Pulmonary artery endothelial cell (primary cell): Measurements from ENCODE around the gene CMTM8. TPM values are rescaled to one million over a fixed set of nuclear protein-coding genes. Genes with fewer than 3 reads are reported as not detected.

Experiments
- DNase-seq: peaks from one replicate; pipeline ENCODE4 v3.0.0-alpha.2; 2011; ENCODE audit warnings: low read depth, low spot score
- total RNA-seq: library from RNA; depleted of rRNA; stranded (reverse); fragments of >200 nt; gene quantifications from 2 replicates; pipeline ENCODE4 v1.2.3, GENCODE V29; 2014

CMTM8 gene
- total RNA-seq, 1 donor from 2014 or later, result 2.6 TPM

DNA sequence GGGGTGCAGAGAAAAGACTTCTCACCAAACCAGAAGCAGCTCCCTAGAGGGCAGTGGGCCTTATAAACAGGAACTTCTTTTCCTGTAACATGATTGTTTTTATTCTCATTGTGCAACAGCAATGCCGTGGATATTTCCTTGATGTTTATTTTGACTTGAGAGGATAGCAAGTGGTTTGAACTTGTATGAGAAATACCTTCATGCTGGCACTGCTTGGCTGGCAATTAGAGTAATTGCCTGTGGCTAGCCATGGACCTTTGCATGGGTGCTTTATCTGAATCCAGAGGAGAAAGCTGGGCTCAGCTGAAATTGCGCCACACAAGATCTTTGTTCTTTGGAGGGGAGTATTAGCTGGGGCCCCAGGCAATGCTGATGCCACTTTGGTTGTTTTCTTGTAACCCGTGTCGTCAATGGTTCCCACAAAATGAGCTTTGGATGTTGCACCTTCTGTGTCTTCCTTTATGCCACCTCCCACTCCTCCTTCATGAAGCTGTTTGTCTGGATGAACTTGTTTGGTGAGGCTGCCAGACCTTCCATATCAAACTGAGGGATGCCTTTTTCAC lies 37.9 kb downstream of the CMTM8 start:
- no peak for DNase-seq

DNA sequence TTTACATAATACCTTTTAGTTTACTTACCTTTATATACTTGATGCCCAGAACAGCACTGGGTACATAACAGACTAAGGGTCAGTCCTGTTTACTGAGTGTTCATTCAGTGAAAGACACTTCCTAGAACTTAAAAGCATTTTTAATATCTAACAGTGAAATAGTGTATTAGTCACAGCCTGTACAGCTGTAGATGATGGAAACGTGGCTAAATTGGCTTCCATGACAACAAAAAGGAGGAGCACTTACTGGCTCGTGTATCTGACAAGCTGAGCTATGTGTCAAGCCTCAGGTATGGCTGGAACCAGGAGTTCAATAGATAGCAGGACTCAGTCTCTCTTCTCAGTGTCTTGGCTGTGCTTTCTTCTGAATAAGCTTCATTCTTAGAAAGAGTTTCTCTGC lies 40.2 kb downstream of the CMTM8 start:
- no peak for DNase-seq

DNA sequence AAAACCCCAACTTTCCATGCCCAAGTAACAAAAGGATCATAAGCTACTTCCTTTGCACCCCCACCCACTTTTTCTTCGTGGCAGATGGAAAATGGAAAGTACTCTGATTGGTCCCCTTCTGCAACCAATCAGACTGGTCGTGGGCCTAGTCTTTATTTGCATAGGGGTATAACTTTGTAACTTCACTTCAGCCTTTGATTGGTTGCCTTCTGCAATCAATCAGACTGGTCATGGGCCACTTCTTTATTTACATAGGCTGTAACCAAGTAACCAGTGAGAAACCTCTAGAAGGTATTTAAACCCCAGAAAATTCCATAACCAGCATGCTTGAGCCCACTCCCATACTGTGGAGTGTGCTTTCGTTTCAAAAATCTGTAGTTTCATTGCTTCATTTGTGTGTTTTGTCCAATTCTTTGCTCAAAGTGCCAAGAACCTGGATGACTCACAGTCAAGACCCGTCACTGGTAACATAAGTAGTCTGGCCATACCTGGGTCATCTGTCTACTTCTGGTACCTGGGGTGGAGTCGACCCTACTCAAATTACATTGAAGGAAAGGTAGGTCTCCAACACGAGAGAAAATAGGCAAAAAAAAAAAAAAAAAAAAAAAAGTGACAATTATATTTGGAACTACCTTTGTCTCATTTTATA lies 41.9 kb downstream of the CMTM8 start:
- DNase-seq, result no peak

DNA sequence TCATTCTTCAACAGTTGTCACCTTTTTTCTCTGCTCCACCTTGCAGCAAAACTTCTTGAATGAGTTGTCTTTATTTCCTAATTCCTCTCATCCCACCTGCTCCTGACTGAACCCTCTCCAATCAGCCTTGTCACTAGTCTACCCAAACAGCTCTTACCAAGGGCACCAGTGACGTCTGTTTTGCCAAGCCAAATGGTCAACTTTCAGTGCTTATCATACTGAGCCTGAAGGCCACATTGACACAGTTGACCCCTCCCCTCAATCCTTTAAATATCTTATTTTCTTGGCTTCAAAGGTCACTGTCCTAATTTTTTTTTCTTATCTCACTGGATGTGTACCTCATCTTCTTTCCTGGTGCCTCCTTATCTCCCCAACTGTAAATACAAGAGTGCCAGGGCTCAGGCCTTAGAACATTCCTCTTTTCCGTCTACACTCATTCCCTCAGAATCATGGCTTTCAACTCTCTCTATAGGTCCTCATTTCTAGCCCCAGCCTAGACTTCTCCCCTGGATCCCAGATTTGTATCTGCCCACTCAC lies 43.2 kb downstream of the CMTM8 start:
- no peak for DNase-seq

DNA sequence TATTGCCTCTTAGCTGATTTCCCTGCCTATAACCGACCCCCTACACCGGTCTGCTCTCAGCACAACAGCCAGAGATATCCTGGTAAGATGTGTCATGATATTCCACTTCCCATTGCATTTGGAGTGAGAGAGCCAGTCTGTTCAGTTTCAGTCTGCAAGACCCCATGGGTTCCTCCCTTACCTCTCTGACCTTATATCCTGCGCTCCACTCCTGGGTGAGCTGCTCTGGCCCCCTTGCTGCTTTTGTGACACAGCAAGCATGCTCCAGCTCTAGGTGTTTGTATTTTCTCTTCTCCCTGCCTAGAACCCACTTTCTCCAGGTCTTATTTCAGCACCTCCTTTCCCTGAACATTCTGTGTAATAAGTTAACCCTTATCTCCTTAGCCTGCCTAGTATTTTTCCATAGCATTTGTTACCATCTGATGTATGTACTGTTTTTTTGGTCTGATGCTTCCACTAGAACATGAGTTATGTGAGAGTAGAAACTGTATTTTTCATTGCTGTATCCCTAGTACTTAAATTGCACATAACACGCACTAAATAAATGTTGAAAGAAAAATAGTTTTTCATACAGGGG lies 44.2 kb downstream of the CMTM8 start:
- DNase-seq, result no peak

DNA sequence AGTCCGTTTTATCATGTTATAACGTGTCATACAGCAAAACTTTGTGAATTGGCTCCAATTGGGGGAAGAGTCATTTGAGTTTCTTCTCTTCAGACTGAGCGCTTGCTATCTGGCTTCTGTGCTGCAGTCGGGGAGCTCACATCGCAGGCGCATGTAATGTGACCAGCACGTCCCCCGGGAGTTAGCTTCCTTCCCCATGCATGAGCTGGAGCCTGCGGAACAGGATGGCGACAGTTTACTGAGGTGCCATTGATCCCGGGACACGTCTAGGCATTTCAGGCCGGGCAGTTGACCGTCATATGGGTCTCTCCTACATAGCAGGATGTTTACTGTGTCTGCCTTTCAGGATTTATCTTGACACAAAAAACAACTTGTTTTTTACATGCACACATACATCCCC lies 44.8 kb downstream of the CMTM8 start:
- no peak for DNase-seq

DNA sequence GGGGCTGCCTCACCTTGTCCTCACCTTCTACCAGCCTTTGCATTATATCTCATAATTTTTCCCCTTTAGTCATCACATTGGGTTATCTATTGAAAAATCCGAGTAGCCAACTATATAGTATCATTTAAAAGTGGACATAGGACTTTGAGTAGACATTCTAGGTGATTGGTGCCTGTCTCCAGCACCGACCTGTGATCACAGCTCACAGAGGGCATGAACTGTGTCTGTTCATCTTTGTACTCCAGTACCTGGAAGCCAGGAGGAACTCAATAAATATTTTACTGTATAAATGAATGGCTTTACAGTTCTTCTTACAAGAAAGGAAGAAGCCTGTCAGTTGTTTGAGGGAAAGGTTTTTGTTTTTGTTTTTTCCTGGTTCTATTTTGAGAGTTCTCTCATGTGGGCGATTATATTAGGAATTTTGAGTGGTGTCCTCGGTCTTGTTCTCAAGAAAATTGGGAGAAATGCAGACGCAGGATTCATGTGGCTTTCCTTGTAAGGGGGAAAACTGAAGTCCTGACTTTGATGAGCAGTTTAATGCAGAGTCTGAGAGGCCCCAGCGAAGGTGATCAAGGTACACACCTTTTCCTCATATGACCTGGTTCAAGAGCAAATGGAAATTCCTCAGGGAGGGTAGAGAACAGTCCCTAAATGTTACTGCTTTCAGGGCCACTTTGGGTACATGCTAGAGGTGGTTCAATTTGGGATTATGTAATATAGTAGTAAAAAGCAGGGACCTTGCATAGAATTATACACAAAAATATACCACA lies 46.1 kb downstream of the CMTM8 start:
- no peak for DNase-seq

DNA sequence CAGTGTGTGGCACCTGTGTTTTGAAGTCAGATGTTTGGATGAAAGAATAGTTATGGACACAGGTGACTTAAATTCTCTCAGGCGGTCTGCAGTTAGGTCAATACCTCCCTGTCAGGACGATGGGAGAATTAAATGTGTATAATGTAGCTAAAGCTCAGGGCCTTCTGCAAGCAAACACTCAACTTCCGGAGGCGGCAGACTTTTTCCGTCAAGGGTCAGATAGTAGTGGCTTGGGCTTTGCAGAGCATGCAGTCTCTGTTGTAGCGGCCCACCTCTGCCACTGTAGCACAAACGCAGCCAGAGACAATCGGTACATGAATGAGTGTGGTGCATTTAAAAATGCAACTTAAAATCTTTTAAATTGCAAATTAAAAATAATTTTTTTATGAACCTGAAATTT lies 47.4 kb downstream of the CMTM8 start:
- no peak for DNase-seq

DNA sequence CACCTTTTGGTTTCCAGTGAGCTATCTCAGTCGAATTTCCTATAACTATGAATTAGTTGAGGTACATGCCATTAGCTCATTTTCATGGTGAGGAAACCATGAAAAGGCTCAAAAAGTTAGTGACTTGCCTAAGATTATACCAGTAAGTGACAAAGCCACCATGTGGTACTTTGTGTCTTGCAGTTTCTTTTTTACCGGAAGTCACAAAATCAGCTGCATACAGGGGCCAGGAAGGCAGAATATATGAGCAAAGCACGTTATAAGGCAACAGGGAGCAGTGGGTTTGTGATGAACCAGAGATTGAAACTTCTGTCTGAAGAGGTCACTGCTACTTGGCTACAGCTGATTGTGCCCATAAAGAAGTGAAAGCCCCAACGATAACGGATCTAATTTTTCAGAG lies 50.3 kb downstream of the CMTM8 start:
- DNase-seq, result no peak

DNA sequence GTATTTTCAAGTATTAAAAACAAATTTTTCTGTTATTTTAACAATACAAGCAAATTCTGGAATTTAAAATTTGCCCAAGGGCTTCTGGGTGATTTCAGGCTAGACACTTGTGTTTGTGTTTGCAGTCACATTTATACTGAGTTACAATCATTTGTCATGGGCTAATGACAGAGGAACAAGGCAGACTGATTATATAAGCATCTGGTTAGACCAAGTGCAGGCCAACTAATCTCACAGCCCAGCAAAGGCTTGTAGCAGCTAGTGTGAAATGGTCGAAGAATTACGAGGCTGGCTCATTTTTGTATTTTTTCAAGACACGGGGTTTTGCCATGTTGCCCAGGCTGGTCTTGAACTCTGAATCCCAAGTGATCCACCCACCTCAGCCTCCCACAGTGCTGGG lies 52.1 kb downstream of the CMTM8 start:
- DNase-seq, result no peak

DNA sequence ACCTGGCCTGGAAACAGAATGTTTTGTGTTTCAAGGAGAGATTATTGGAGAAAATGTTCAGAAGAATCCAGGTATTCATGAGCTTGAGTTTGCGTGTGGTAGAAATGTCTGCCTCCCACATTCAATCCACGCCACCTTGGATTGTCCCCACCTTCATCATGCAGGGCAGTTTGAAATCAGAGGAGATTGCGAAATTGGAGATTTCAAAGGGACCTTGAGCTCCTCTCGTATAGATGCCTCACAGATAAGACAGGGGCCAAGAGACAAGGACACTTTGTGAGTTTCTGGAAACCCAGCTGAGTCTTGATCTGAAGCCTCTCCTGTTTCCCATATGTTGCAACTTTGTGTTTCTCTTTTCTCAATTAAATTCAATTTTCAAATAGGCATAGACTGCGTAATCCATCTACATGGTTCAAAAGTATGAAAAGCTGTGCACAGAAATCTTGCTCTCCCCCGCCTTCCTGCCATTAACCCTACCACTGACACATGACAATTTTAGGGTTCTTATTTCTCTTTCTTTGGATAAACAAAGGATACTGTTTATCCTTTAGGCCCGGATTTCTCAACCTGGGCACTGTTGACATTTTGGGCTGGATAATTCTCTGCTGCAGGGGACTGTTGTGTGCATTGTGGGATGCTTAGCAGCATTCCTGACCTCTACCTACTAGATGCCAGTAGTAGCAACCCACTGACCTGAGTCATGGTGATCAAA lies 53.8 kb downstream of the CMTM8 start:
- DNase-seq, result no peak

DNA sequence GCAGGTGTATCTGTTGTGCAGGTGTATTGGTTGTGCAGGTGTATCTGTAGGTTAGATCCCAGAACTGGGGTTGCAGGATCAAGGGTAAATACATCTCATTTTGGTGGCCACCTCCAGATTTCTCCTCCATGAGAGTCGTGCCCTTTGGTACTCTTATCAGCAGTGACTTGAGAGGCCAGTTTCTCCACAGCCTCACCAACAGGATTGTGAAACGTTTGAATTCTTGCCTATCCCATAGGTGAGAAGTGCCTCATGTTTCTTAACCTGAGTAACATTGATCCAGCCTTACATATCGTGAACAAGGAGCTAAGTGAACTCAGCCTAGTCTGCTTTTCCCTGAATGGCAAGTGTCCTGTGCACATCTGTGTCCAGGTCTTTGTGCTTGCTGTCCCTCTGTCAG lies 55.4 kb downstream of the CMTM8 start:
- no peak for DNase-seq

DNA sequence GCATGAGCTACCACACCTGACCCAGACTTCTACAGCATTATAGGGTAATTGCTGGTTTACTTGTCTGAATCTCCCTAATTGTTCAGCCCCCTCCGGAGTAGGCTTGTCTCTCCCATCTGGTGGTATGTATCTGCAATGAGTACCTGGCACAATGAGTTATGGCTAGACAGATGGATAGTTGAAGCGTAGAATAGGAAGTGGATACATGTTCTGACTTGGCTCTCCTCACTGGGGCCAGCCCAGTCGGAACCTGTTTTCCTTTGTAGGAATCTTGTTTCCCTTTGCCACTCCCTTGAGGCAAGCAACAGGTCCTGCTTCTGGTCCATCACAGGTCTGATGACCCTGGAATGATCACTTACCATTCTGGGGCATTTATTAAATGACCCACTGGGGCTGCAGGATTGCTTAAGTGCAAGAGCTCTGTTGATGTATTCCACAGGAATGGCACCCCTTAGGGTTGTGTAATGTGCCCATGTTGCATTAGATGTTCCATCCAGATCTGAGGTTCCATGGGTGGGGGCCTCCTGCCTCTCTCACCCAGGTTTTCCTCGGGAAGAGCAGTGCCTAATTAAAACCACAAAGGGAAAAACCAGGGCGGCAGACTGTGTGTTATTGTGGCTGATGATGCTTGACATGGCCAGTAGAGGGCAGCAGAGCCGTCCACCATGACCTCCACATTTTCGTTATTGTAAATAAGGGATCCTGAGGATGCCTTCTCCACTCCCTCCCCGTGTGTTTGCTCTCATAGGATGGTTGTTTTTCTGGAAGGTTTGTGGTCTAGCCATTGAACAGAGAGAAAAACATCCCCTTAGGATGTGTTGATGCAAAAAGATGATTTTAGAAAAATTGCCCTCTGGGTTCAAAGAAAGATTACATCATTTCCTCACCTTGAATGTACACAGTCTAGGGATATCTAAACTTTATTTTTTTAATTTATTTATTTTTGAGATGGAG lies 58.0 kb downstream of the CMTM8 start:
- DNase-seq, result no peak

DNA sequence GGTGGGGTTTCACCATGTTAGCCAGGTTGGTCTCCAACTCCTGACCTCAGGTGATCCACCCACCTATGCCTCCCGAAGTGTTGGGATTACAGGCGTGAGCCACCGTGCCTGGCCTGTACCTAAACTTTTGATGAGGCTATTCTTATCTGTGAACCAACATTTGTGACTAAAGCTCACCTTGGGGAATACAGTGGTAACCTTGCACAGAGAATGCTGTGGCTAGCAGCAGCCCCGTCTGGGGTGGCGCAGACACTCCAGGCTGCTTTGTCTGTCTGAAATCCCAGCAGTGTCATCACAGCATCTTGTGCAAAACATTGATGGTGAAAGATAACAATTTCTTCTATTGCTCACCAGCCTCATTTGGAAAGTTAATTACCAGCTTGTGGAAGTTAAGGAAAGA lies 58.9 kb downstream of the CMTM8 start:
- DNase-seq, result no peak

DNA sequence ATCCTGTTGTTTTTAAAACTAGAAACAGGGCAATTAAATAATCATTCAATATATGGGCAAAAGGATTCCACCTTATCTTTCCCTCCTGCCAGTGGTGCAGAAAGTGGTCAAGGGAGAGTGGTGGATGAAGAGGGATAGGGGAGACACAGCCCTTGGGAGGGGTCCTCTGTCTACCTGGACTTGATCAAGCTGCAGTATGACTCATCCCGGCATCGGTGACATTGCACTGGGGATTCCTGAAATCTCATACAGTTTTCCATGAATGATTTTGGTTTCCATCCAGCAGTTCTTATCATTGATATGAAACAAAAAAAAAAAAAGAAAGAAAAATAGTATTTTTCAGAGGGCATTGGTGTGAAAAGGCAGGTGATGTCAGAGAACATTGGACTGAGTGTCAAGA lies 62.9 kb downstream of the CMTM8 start:
- no peak for DNase-seq

DNA sequence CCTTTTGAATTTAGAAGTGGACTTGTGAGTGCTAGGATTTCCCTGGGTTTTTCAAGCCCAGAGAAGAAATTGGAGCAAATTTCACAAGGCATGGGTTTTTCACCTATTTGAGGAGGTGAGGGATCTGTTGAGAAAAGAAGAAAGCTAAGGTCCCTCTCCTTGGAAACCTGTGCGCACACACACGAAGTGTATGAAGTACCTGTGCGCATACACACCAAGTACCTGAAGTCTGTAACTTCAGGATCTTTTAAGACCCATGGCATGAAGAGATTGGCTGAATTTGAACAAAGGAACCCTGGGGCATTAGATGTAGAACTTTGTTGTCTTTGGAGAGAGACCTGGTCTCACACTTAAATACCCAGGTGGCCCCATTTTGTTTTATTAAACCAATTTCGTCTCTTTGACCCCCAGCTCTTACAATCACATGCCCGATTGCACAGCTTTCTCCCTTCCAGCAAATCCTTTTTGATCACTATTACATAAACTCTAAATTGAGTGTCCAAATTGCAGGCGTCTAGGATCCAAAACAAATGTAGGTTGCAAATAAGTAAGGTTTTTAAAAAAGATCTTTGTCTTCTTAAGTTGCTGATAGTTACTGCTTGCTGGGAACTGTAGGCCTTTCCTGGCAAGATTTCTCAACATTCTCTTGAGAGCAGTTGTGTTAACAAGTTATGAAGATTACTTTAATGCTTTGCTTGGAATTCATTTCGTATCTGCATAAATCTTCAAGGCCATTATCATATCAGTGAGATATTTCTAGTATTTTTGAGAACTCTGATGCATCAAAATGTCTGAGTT lies 64.3 kb downstream of the CMTM8 start:
- DNase-seq, result no peak

DNA sequence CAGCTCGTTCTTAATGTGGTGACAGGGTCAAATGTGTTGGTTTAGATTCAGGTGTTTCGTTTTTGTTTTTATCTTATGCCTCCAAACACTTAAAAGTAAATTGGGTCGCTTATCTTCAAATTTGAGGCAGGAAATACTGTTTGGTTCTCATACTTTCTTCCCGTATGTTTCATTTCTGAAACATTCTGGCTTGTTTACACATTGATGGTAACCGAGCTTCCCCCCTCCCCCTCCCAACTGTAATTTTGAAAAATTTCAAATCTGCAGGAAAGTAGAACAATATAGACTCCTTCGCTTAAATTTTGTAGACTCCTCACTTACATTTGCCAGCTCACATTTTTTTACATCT lies 64.9 kb downstream of the CMTM8 start:
- no peak for DNase-seq

DNA sequence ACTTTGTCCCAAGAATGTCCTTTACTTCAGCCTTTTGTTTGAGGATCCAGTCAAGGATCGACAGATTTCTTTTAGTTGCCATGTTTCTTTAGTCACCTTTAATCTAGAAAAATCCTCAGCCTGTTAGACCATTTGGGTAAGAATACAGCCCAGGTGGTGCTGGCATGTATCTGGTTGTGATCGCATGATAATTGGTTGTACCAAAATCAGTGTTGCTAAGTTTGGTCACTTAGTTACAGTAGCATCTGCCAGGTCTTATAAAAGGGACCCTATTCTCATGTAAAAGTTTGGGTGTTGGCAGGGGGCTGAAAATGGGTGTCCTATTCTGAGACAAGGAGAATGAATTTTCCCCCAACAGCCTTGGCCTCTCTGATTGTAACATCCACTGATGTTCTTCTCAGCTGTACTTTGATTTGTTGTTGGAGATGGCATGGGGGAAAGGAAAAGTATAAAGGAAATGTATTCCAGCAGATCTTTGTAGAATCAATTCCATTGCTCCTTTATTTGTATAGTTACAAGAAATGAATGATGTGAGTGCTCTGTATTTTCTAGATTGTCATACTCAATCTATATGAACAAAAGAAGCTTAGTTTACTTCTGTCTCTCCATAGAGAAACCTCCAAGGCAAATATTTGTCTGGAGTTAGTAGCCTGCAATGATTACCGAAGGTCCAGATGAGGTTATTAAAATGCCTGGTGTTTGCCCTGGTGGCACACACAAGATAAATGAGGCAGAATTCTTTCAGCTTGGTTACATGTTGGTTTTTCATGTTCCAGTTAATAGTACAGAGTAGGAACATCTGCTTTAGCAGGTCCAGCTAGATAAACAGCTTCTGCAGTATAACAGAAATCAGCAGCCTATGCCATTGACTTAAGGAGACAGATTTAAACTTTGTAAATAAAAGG lies 65.7 kb downstream of the CMTM8 start:
- DNase-seq, result no peak

DNA sequence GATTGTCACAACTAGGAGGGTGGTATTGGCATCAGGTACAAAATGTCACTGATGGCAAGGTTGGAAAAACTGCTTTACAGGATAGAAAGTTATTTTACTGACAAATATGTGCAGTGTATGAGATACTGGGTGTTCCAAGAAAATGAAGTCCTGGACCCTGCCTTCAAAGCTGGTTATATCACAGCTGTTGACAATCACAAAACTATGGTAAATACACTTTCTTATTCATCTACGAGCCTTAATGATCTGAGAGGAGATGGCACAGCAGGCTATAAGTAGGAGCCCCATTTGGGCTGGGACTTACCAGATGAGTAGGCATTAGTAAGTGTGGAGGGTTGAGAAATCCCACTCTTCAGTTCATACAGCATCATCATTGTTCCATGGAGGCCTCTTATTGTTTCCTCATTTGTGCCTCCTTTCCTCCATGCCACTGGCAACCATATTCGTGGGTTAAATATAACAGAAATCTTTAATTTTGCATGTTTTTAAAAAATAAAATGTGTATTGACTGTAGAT lies 66.9 kb downstream of the CMTM8 start:
- DNase-seq, result no peak
